K562 (cell line): ENCODE results near the gene CDT1. TPM values are rescaled to one million over a fixed set of nuclear protein-coding genes. Genes with fewer than 3 reads are reported as not detected.

ENCODE experiments used
- ARHGAP35 ChIP-seq: fragments of 450-650 bp; IDR thresholded peaks from 2 replicates; pipeline ENCODE4 v1.6.1; 2018; ENCODE audit not compliant: partially characterized antibody
- BHLHE40 ChIP-seq: IDR thresholded peaks from 2 replicates; pipeline ENCODE4 v1.6.1; 2011; ENCODE audit warnings: low read length, improper control_type of control experiment
- CBFA2T3 ChIP-seq: fragments of 450-650 bp; IDR thresholded peaks from 2 replicates; pipeline ENCODE4 v1.6.1; 2017
- DACH1 ChIP-seq: fragments of 450-650 bp; IDR thresholded peaks from 2 replicates; pipeline ENCODE4 v1.6.1; 2018; ENCODE audit not compliant: partially characterized antibody
- DEAF1 ChIP-seq: fragments of 450-650 bp; formaldehyde crosslinking; IDR thresholded peaks from 2 replicates; pipeline ENCODE4 v1.4.0; 2020; ENCODE audit warnings: mild to moderate bottlenecking, moderate library complexity
- E2F5 ChIP-seq: sonication (generic); formaldehyde crosslinking; IDR thresholded peaks from 2 replicates; pipeline ENCODE4 v1.8.0; 2022; ENCODE audit warnings: mild to moderate bottlenecking, missing genetic modification reagents
- HDAC1 ChIP-seq, 2 experiments: fragments of 450-650 bp; IDR thresholded peaks; 2 replicates each; pipeline ENCODE4 v1.6.1; 2016 to 2017; ENCODE audit warnings: inconsistent platforms in 1 of 2, mild to moderate bottlenecking in 1 of 2, moderate library complexity in 1 of 2
- HDAC2 ChIP-seq: fragments of 450-650 bp; IDR thresholded peaks from 2 replicates; pipeline ENCODE4 v1.6.1; 2016; ENCODE audit warnings: mild to moderate bottlenecking
- ILF3 ChIP-seq: fragments of 450-650 bp; IDR thresholded peaks from 2 replicates; pipeline ENCODE4 v1.6.1; 2018; ENCODE audit warnings: antibody characterized with exemption, mild to moderate bottlenecking, moderate library complexity, borderline replicate concordance
- NCOA6 ChIP-seq: fragments of 450-650 bp; IDR thresholded peaks from 2 replicates; pipeline ENCODE4 v1.6.1; 2017; ENCODE audit warnings: mild to moderate bottlenecking
- RFX5 ChIP-seq: IDR thresholded peaks from 2 replicates; pipeline ENCODE4 v1.6.1; 2011; ENCODE audit warnings: low read depth, mild to moderate bottlenecking, improper control_type of control experiment, low read length
- SMC3 ChIP-seq: conservative IDR thresholded peaks from 2 replicates; pipeline ENCODE4 v1.6.1; 2011; ENCODE audit warnings: low read depth, low read length, improper control_type of control experiment; ENCODE audit not compliant: insufficient read depth
- STAT5B ChIP-seq: fragments of 250-450 bp; sonication (Bioruptor Pico); IDR thresholded peaks from 2 replicates; pipeline ENCODE4 v1.8.0; 2021; ENCODE audit warnings: mild to moderate bottlenecking, inconsistent platforms
- TAL1 ChIP-seq: fragments of 450-650 bp; IDR thresholded peaks from 2 replicates; pipeline ENCODE4 v1.6.1; 2016; ENCODE audit warnings: mild to moderate bottlenecking
- TEAD4 ChIP-seq, 2 experiments: sonication (generic) in 1 of 2; formaldehyde crosslinking in 1 of 2; IDR thresholded peaks; 2 replicates each; pipeline versions ENCODE4 v1.6.1 to v1.8.0; 2012 to 2022; ENCODE audit warnings: borderline replicate concordance in 1 of 2, inconsistent platforms in 1 of 2, low read length in 1 of 2, mild to moderate bottlenecking in 1 of 2, missing genetic modification reagents in 1 of 2
- XRCC3 ChIP-seq: fragments of 450-650 bp; IDR thresholded peaks from 2 replicates; pipeline ENCODE4 v1.6.1; 2017; ENCODE audit warnings: mild to moderate bottlenecking, moderate library complexity
- ZNF589 ChIP-seq: fragments of 200-800 bp; sonication (Bioruptor generic); IDR thresholded peaks from 2 replicates; pipeline ENCODE4 v1.6.1; 2016; ENCODE audit warnings: low read depth, missing genetic modification characterization, missing compliant biosample characterization
- ZNF717 ChIP-seq: fragments of 250-450 bp; sonication (Bioruptor Pico); IDR thresholded peaks from 2 replicates; pipeline ENCODE4 v1.5.0; 2021
- polyA plus RNA-seq, 8 experiments: library from polyadenylated mRNA; depleted of rRNA in 4 of 8; stranded (reverse) in 5 of 8; unstranded in 3 of 8; fragments of >200 nt; fragmentation: Nextera tagmentation in 2 of 8; fragmentation: Illumina TruSeq in 1 of 8; extraction: Ambion mirVana in 2 of 8; extraction: Trizol in 1 of 8; gene quantifications; 2 replicates each; pipeline versions ENCODE4 v1.2.1 to v1.2.3, GENCODE V29; 2011 to 2014; ENCODE audit warnings: inconsistent platforms in 1 of 8, missing spikeins in 1 of 8
- total RNA-seq, 7 experiments: library from RNA; depleted of rRNA in 6 of 7; stranded (reverse); fragments of >200 nt in 6 of 7; fragmentation: Illumina TruSeq in 2 of 7; extraction: Trizol in 2 of 7; gene quantifications; 2 replicates each; pipeline versions ENCODE4 v1.2.1 to v1.2.3, GENCODE V29; 2011 to 2021; ENCODE audit warnings: low replicate concordance in 1 of 7

CDT1 gene
- total and polyA plus RNA-seq, 9 of the 15 experiments (the other 6 are each of a cell fraction or from before 2014, with no cell fraction given): 0.92 to 178 (median 14.2) TPM

- TF ChIP-seq CBFA2T3 (peak; percentile 16; the same call in 1 of the 2 replicates), DACH1 (peak; percentile 93), HDAC1 (IDR thresholded peaks at IDR 0.05) (peak in 1 of 2 experiments; percentile 96; a peak in 2 of 4 replicates), ILF3 (0 out of 2 replicates have a peak, but pooled peaks have one; percentile 17), ZNF717 (CRISPR knock-in tag) (no peak), ARHGAP35 (no peak), TEAD4 (IDR thresholded peaks at IDR 0.05; ENCODE audit: low read length) (no peak), TEAD4 (CRISPR knock-in tag; IDR thresholded peaks at IDR 0.05; ENCODE audit: borderline replicate concordance) (no peak), STAT5B (no peak), TAL1 (no peak), E2F5 (CRISPR knock-in tag) (no peak), DEAF1 (CRISPR knock-in tag) (no peak), XRCC3 (no peak), HDAC2 (0 out of 2 replicates have a peak, but pooled peaks have one; percentile 59), RFX5 (no peak), NCOA6 (no peak), SMC3 (no peak), ZNF589 (CRISPR knock-in tag) (no peak), BHLHE40 (peak; percentile 95)
Measured at GRCh38 chr16:88856828-88857727, 53.5 kb downstream of the CDT1 start, which contains the start of the genes GALNS and TRAPPC2L (continued).
